HuH-7 (cell line): Measurements from ENCODE around the gene CLEC1A.

Experiments used
- DNase-seq: peaks from one replicate; pipeline ENCODE4 v3.0.0; 2011; ENCODE audit warnings: low spot score

Gene CLEC1A, protein sequence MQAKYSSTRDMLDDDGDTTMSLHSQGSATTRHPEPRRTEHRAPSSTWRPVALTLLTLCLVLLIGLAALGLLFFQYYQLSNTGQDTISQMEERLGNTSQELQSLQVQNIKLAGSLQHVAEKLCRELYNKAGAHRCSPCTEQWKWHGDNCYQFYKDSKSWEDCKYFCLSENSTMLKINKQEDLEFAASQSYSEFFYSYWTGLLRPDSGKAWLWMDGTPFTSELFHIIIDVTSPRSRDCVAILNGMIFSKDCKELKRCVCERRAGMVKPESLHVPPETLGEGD

DNA sequence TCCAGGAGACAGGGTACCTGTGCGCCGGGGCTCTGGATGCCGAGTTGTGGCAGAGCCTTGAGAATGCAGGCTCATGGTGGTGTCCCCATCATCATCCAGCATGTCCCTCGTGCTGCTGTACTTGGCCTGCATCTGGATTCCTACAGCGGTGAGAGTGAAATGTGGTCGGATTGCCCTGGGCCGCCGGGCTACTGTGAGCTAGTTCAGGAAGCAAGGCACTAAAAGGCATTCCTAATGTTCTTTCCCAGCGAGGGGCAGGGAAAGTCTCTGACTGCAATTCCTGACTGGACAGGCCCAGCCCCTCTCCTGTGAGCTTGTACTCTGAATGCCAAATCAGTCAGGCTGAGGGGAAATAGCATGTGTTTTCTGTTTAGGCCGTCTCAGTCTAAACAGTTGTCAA, at the start of gene CLEC1A:
Gene CLEC1A (minus strand): TSS at position 195 of the 400 bp plus-strand sequence. CDS start 63 bp downstream, at position 132.
- DNase-seq = no peak

DNA sequence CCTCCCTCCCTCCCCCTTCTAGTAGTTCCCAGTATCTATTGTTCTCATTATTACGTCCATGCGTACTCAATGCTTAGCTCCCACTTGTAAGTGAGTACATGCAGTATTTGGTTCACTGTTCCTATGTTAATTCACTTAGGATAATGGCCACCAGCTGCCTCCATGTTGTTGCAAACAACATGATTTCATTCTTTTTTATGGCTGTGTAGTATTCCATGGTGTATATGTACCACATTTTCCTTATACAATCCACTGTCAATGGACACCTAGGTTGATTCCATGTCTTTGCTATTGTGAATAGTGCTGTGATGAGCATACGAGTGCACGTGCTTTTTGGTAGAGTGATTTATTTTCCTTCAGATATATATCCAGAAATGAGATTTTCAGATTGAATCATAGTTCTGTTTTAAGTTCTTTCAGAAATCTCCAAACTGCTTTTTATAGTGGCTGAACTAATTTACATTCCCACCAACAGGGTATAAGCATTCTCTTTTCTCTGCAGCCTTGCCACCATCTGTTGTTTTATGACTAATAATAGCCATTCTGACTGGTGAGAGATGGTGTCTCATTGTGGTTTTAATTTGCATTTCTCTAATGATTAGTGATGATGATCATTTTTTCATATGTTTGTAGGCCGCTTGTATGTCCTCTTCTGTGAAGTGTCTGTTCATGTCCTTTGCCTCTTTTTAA, 49.1 kb upstream of the CLEC1A start:
- DNase-seq = no peak

DNA sequence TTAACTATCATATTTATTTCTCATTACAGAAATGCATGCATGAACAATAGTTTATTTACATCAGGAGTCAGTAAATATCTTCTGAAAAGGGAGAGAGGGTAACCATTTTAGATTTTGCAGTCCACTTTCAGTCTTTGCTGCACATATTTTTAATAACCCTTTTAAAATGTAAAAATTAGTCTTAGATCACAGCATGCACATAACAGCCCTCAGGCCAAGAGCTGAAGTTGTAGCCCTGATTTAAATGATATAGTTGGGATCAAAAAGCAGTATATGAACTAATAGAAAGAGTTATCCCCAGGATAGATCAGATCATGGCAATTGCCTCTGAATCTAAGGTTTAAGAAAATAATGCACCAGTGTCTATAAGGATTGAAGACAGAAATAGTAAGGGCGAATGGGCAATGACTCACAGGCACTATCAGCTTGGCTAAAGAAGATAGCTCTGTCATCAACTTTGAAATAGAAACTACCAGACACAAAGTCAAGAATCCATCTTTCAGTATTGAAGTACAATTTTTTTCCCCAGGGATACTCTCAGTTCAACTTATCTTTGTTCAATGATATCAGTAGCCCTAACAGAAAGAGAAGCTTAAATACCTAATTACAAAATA, 44.3 kb upstream of the CLEC1A start:
- DNase-seq = no peak

DNA sequence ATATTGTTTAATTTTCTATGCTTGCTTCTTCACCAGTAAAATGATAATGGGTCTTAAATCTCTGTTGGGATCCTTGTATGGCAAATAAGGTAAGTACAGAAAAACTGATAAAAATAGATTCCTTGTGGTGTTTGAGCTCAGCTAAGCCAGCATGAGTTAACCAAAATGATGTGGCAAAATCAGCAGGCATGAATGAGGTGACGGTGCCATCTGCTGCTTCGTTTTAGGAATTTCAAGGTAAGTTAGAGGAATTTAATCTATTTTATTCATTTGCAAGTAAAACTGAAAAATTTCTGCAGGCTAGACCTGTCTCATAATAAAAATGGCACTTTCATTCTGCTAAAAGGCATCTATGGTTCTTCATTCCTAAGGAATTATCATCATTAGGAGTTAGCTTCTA, 41.2 kb upstream of the CLEC1A start:
- peak; percentile 23 for DNase-seq

DNA sequence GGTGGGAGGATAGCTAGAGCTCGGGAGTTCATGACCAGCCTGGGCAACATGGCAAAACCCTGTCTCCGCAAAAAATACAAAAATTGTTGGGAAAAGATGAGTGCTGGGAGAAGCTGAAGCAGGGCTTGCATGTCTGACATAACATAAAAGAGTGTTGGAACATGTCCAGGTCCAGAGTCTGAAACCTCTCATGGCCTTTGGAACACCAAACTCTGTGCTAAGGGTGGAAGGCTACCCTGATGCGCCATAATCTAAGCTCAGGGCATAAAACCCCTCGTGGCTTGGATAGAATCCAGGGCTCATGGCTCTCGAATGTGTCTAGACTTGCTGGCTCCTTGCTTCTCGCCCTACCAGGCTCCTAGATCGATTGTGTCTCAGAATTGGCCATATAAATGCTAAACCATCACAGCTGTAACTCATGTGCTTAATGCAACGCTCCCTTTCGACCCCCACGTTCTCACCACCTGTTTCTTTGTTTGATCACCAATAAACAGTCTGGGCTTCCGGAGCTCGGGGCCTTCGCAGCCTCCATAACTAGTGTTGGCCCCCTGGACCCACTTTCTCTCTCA, 37.9 kb upstream of the CLEC1A start:
- DNase-seq = no peak

DNA sequence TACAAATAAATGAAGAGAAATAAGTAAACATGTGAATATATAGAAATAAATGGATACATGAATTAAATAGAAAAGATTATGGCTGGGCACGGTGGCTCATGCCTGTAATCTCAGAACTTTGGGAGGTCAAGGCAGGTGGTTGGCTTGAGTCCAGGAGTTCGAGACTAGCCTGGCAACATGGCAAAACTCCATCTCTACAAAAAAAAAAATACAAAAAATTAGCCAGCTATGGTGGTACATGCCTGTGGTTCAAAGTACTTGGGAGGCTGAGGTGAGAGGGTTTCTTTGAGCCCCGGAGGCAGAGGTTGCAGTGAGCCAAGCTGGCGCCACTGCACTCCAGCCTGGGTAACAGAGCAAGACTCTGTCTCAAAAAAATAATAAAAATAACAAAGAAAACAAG, 36.3 kb upstream of the CLEC1A start:
- no peak for DNase-seq

DNA sequence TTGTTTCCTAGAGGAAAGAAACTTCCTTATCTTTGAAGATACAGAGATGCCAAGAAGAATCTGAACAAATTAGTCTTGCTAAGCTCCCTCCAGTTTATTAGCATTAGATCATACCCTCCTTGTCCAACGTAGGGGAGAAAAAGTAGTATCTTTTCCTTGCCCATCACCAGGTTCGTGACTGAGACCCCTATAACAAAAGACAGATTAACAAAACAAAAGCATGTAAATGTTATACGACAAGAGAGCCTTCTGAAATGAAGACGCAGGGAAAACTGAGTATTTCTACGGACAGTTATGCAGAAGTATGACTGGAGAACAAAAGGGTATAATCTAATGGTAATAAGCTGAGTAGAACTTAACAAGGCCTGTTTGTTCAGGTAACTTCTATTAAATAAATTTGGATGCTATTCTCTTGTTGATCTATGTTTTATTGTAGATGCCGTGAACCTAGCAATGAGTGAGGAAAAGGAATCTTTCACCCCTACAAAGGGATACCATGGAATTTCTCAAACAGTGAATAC, 34.1 kb upstream of the CLEC1A start:
- no peak for DNase-seq

DNA sequence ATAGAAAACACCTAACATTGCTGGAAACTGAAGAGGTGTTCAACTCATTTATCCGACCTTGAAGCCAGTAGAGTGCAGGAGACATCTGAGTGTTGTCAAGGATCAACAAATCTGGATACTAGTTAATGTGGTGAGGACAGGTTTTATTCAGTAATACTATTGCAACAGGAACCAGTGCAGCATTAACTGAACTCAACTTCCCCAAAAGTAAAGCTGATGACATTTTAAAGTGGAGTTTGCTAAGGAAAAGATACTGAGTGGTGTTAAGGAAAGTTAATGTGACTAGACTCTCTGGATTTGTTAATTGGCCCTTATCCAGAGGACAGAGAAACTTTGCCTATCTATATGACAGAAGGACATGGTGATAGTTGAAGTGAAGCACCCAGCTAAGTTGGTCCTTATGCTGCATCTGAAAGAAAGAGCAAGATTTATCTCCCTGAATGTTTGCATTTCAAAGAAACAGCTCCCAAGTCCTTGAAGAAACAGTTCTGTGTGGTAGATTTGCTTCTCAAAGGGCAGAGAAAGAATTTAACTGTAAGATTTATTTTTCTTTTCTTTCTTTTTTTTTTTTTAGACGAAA, 32.4 kb upstream of the CLEC1A start:
- no peak for DNase-seq

DNA sequence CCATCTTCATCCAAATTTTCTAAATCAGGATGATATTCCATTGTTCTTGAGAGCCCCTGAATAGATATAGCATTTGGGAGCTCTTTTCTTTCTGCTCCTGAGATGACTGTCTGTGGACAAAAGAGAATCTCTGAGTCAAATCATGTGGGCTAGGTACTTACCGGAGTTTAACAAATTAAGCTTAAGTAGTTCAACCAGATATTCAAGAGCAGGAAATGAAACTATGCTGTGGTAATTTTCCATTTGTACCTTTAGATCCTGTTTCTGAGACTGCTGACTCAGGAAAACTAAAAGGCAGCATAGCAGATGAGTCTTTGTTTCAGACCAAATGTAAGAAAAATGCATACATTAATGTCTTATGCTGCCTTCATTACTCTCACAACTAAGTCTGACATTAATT, 31.3 kb upstream of the CLEC1A start, which contains the start of gene CLEC7A:
Gene CLEC7A (minus strand): TSS at position 158 of the 400 bp plus-strand sequence. CDS start 117 bp downstream, at position 41.
- DNase-seq = no peak

DNA sequence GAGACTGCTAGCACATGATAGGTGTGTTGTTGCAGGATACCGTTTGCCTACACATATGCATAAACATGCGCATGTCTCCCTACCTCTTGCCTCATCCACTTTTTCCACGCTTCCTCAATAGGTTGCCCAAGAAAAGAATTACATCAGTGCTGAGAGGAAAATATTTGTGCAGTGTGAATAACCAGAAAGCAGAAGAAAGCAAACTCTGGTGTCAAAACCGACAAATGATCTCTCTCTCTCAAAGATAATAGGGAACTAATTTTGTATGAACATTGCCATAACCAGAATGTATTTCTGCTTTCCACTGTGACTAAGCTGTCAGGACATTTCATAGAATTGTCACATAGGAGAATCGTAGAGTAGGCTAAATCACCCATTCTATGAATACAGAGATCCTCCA, 29.9 kb upstream of the CLEC1A start:
- DNase-seq = no peak

DNA sequence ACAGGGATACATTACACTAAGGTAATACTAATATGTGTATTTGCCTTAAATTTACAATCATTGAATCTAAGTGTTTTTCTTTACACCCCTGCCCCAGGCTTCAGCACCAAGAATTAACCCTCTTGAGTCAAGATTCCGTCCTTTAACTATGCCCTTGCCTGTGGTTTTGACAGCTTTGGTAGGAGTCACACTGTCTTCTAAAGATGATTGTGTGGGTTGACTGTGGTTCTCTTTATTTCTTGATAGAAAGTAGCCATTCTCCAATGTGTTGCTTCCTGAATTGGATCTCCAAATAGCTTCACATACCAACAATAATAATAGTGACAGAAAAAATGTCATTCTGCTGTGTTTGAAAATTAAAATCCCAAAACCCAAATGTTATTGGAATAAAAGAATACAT, 27.6 kb upstream of the CLEC1A start:
- DNase-seq = no peak

DNA sequence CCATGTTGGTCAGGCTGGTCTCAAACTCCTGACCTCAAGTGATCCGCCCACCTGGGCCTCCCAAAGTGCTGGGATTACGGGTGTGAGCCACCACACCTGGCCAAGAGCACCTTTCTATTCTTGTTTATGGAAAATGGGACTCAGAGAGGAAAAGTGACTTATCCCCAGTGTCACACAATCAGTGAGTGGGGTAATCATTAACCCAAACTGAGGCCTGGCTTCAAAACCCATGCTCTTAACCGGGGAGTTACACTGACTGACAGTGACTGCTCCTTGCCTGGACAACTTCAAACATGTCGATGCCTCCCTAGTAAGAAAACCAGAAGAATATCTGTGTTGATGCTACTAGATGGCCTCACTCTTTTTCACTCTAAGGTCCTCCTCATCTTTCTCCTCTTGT, 23.9 kb upstream of the CLEC1A start:
- peak; percentile 65 for DNase-seq

DNA sequence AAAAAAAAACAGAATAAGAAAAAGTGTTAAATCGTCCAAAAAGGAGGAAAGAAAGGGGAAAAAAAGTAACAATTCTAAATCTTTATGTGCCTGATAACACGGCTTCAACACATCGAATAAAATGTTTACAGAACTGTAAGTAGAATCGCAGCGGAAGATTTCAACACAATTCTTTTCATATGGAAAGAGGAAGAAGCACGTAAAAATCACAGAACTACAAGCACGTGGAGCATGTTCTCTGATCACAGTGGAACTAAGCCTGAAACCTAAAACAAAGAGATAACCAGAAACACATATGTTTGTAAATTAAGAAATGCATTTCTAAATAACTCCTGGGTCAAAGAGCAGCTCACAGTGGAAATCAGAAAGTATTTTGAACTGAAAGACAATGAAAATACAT, 22.5 kb upstream of the CLEC1A start:
- DNase-seq = no peak

DNA sequence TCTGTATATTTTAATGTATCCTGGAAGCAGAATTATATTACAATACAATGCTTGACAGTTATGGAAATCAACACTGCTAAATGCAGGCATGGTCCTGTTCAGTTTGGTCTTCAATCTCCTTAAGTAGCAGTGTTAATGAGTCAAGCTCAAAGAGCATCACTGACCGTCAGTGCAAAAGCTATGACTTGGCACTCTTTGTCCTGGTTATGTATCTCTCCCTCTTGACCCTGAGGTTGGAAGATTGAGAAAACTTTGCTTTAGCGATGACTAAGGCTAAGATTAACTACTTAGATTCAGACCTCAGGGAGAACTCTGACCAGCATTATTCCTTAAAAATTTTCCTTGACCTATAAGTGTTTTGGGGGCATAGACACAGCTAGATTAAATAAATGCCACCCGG, 20.3 kb upstream of the CLEC1A start:
- no peak for DNase-seq

DNA sequence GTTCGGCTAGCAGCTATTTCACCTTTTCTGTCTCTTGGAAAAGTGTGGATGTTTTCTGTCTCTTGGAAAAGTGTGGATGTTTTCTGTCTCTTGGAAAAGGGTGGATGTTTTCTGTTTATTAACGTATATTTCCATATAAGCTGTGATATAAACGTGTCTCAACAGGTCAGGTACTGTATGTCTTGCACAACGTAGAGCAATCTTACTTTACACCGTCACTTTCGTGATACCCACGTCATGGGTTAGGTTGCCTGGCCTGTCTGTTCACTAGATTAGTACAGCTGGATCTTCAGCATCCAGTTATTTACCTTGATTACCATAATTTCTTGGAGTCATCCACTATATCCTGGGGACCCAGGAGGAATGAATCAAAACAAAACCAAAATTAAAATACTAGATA, 17.1 kb upstream of the CLEC1A start:
- DNase-seq = no peak

DNA sequence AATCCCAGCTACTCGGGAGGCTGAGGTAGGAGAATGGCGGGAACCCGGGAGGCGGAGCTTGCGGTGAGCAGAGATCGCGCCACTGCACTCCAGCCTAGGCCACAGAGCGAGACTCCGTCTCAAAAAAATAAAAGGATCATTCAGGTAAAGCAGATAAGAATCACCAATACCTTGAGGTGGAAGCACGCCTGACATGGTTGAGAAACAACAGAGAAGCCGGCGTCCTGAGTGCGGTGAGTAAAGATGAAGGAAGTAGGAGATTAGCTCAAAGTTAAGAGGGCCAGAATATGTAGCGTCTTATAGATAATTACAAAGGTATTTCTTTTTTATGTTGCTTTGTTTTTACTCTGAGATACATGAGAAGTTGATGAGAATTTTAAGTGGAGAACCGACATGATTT, 16.5 kb upstream of the CLEC1A start:
- no peak for DNase-seq

DNA sequence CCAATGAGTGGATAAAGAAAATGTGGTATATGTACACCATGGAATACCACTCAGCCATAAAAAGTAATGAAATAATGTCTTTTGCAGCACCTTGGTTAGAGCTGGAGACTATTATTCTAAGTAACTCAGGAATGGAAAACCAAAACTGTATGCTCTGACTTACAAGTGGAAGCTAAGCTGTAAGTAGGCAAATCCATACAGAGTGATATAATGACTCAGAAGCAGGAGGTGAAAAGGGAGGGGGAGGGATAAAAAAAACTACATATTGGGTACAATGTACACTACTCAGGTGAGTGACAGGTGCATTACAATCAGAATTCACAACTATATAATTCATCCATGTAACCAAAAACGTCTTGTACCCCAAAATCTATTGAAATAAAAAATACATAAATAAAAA, 15.1 kb upstream of the CLEC1A start:
- no peak for DNase-seq

DNA sequence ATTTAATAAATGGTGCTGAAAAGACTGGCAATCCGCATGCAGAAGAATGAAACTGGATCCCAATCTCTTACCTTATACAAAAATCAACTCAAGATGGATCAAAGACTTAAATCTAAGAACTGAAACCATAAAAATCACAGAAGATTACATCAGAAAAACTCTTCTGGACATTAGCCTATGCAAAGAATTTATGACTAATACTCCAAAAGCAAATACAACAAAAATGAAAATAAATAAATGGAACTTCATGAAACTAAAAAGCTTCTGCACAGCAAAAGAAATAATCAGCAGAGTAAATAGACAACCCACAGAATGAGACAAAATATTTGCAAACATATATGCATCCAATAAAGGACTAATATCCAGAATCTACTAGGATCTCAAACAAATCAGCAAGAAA, 14.3 kb upstream of the CLEC1A start:
- DNase-seq = no peak

DNA sequence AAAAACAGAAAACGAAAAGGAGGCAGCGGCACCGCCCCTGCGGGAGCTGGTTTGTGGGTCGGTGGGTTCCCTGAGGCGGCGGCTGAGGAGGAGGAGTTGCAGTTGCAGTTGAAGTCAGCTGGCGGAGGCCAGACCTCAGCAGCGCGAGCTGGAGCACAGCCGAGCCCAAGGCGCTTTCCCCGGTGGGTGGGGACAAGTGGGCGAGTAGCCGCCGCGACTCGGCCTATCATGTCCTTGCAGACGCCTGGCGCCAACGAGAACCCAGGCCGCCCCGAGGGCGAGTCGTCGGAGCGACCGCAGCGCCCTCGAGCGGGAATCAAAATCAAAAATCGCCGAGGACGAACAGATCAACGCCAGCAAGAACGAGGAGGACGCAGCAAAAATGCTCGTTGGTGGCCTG, 12.7 kb upstream of the CLEC1A start:
- no peak for DNase-seq

DNA sequence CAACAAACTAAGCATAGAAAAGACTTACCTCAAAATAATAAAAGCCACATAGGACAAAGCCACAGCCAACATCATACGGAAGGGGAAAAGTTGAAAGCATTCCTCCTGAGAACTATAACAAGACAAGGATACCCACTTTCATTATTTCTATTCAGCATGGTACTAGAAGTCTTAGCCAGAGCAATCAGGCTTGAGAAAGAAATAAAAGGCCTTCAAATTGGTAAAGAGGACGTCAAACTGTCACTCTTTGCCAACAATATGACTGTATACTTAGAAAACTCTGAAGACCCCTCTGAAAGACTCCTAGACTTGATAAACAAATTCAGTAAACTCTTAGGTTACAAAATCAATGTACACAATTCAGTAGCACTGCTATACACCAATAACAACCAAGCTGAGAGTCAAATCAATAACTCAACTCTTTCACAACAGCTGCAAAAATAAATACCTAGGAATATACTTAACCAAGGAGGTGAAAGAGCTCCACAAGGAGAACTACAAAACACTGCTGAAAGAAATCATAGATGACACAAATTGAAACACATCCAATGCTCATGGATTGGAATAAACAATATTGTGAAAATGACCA, 11.6 kb upstream of the CLEC1A start:
- DNase-seq = no peak

DNA sequence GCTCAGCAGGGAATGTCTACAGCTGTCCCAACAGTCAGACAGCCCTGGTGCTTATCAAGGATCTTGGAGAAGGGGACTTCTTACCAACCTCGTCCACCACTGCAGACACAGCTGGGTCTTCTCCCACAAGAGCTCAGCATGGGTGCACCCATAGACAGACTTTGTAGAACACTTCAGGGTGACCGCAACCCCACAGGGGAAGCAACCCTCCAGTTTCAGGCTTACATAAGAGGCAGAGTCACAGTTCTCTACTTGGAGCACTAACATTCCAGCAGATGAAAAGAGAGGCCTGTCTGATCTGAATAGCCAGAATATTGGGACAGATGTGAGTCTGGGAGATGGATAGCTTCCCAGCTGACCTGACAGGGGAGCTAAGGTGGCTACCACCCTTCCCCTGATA, 3.5 kb upstream of the CLEC1A start:
- no peak for DNase-seq

DNA sequence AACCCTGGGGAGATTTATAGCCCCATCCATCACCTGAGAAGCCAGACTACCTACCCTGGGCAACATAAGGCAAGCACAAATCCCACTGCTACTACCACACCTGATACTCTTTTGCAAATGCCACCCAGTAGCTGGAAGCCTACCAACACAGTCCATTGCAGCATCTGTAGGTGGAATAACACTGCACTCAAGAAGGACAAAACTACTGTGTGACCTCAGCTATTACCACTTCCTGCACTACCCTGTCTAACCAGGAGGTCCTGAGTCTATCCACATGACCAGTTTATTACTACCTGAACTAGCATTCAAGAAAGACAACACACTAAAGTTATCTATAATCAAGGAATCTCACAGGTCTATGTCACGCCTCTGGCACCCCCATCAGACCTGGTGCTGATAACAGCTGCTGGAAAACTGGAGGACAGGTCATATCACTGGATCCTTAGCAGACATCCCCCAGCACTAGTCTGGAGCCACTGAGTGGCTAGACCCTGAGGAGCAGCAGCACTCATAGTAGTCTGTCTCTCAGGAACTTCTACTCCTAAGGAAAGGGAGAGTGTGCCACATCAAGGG, 2.9 kb upstream of the CLEC1A start:
- no peak for DNase-seq
